ENCODE results near the gene PLCH1.

DNA sequence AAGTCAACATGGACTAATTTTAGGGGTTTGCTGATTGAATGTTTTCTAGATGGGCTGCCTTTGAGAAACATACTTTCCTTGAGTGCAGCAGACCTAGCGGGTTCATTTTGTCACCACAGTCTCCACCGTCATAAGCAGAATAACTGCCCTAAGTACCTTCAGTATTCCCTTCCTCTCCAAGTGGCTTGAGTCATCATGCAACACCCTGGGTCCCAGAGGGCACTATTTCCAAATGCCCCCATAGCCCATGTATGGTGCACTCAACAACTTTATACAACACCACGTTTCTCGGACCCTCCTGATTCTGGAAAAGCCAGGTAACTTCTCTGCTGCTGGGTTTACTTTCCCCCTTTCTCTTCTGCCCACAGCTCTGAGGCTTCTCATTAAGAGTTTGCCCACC, 300.1 kb downstream of the PLCH1 start:
- no peak for TF ChIP-seq HDGF (IDR thresholded peaks at IDR 0.05; ENCODE audit: borderline replicate concordance)
- TF ChIP-seq L3MBTL2 (conservative IDR thresholded peaks at IDR 0.05): no peak
- no peak for TF ChIP-seq BHLHE40 (IDR thresholded peaks at IDR 0.05; ENCODE audit: borderline replicate concordance)
